K562 (cell line): ENCODE data around the gene DLGAP5. TPM values are rescaled to one million over a fixed set of nuclear protein-coding genes. Genes with fewer than 3 reads are reported as not detected.
A peak's percentile ranks its signal among the peaks of the same experiment; 100 is the strongest.

Experiments
- ATAC-seq: fragments of 200-7000 bp; cut with Tn5 transposase; 3 replicates; pipeline ENCODE4 v1.9.1; 2020; ENCODE audit warnings: moderate library complexity
- BruUV-seq: library from RNA; stranded (reverse); fragments of 400-500 nt; replicated peaks from 2 replicates; lab custom pipeline; 2021; lab: Mats Ljungman, UMichigan
- CTCF ChIA-PET: fragments of 300-600 bp; formaldehyde crosslinking; extraction: SDS; loops from one replicate; lab custom pipeline; 2021; ENCODE audit warnings: low intra/inter-chr PET ratio; lab: Yijun Ruan, JAX
- POLR2A ChIA-PET: fragments of 300-600, 350-650 bp; sonication (Branson Sonifier 250); formaldehyde crosslinking; extraction: SDS; loops from one replicate; lab custom pipeline; 2021; ENCODE audit warnings: antibody characterized with exemption, inconsistent platforms; lab: Yijun Ruan, JAX
- DNase-seq, 4 experiments: peaks; one replicate each; pipeline versions ENCODE4 v3.0.0 to v3.0.0-alpha.2; 2011 to 2018; ENCODE audit warnings: low spot score in 3 of 4, mixed read lengths in 3 of 4; ENCODE audit errors: extremely low read depth in 1 of 4
- FAIRE-seq: peaks from 2 replicates; lab custom pipeline; 2011; peaks lifted over from hg19 to GRCh38; lab: Jason Lieb, UNC
- H2AFZ ChIP-seq: 2 replicates; pipeline ENCODE4 v1.6.0; 2011; ENCODE audit warnings: low read depth, low read length, control low read depth, inconsistent platforms
- H3K27ac ChIP-seq: fragments of 200-600 bp; 3 replicates; pipeline ENCODE4 v1.8.0; 2011; ENCODE audit warnings: low read depth, mild to moderate bottlenecking, control low read depth, inconsistent platforms, low read length, moderate library complexity, mixed read lengths; ENCODE audit errors: extremely low read depth
- H3K27me3 ChIP-seq, 2 experiments: fragments of 300-600 bp in 1 of 2; 2 replicates in 1 of 2; 3 replicates in 1 of 2; pipeline versions ENCODE4 v1.6.0 to v1.8.0; 2011; ENCODE audit warnings: inconsistent platforms in 2 of 2, low read length in 2 of 2, mild to moderate bottlenecking in 1 of 2, mixed read lengths in 1 of 2, moderate library complexity in 1 of 2; ENCODE audit not compliant: control insufficient read depth in 2 of 2, insufficient read depth in 2 of 2
- H3K36me3 ChIP-seq: fragments of 300-600 bp; 3 replicates; pipeline ENCODE4 v1.8.0; 2011; ENCODE audit warnings: mild to moderate bottlenecking, low read length, inconsistent platforms; ENCODE audit not compliant: control insufficient read depth, insufficient read depth
- H3K4me1 ChIP-seq, 2 experiments: fragments of 200-600 bp in 1 of 2; replicated peaks in 1 of 2; 2 replicates in 1 of 2; 3 replicates in 1 of 2; pipeline versions ENCODE4 v1.5.1 to v1.8.0; 2011; ENCODE audit warnings: inconsistent platforms in 2 of 2, low read length in 2 of 2, mild to moderate bottlenecking in 1 of 2, mixed read lengths in 1 of 2, moderate library complexity in 1 of 2; ENCODE audit not compliant: control insufficient read depth in 2 of 2, insufficient read depth in 2 of 2
- H3K4me2 ChIP-seq: 2 replicates; pipeline ENCODE4 v1.6.1; 2011; ENCODE audit warnings: low read length, control low read depth, inconsistent platforms, mixed read lengths; ENCODE audit not compliant: insufficient read depth
- H3K4me3 ChIP-seq: fragments of 200-600 bp; sonication (generic), shearing (Covaris generic); 2 replicates; pipeline ENCODE4 v1.5.1; 2016; ENCODE audit warnings: control low read depth, inconsistent platforms
- H3K79me2 ChIP-seq: fragments of 200-600 bp; 3 replicates; pipeline ENCODE4 v1.8.0; 2011; ENCODE audit warnings: low read length, inconsistent platforms; ENCODE audit not compliant: control insufficient read depth, insufficient read depth
- H3K9ac ChIP-seq, 2 experiments: 2 replicates each; pipeline versions ENCODE4 v1.6.0 to v1.6.1; 2011; ENCODE audit warnings: low read depth in 2 of 2, low read length in 2 of 2, control low read depth in 1 of 2, inconsistent platforms in 1 of 2, mild to moderate bottlenecking in 1 of 2, mixed read lengths in 1 of 2; ENCODE audit not compliant: insufficient read depth in 1 of 2
- H3K9me1 ChIP-seq: one replicate; pipeline ENCODE4 v1.6.0; 2011; ENCODE audit warnings: inconsistent platforms, mild to moderate bottlenecking, low read length, moderate library complexity; ENCODE audit not compliant: control insufficient read depth, insufficient read depth
- H3K9me3 ChIP-seq: replicated peaks from 2 replicates; pipeline ENCODE4 v1.5.1; 2011; ENCODE audit warnings: low read depth, low read length, inconsistent platforms; ENCODE audit not compliant: control insufficient read depth, insufficient read depth
- H4K20me1 ChIP-seq: replicated peaks from 2 replicates; pipeline ENCODE4 v1.6.1; 2011; ENCODE audit warnings: low read length, inconsistent platforms, mixed read lengths; ENCODE audit not compliant: control insufficient read depth, insufficient read depth
- CREB5 ChIP-seq: fragments of 250-450 bp; sonication (Bioruptor Pico); IDR thresholded peaks from 2 replicates; pipeline ENCODE4 v1.5.0; 2020; ENCODE audit warnings: mild to moderate bottlenecking
- E2F6 ChIP-seq, 2 experiments: IDR thresholded peaks; 2 replicates each; pipeline ENCODE4 v1.6.1; 2011; ENCODE audit warnings: borderline replicate concordance in 1 of 2, control low read depth in 1 of 2, low read depth in 1 of 2, low read length in 1 of 2, mild to moderate bottlenecking in 1 of 2, mixed read lengths in 1 of 2, moderate library complexity in 1 of 2; ENCODE audit not compliant: insufficient read depth in 1 of 2, insufficient read length in 1 of 2, poor library complexity in 1 of 2, severe bottlenecking in 1 of 2; ENCODE audit errors: extremely low read depth in 1 of 2
- L3MBTL2 ChIP-seq: fragments of 450-650 bp; IDR thresholded peaks from 2 replicates; pipeline ENCODE4 v1.6.1; 2016; ENCODE audit warnings: mild to moderate bottlenecking, moderate library complexity
- RBBP5 ChIP-seq: fragments of 200-600 bp; sonication (generic); IDR thresholded peaks from 2 replicates; pipeline ENCODE4 v1.6.1; 2012; ENCODE audit warnings: borderline replicate concordance, mild to moderate bottlenecking, low read length, control low read depth, inconsistent platforms; ENCODE audit not compliant: insufficient read depth, poor library complexity, severe bottlenecking
- TCF7L2 ChIP-seq: fragments of 150-350 bp; IDR thresholded peaks from 2 replicates; pipeline ENCODE4 v1.6.1; 2016; ENCODE audit warnings: low read depth, mild to moderate bottlenecking, low read length, moderate library complexity
- ZC3H4 ChIP-seq: sonication (generic); formaldehyde crosslinking; IDR thresholded peaks from 2 replicates; pipeline ENCODE4 v1.9.0; 2021; ENCODE audit warnings: missing genetic modification reagents, borderline replicate concordance
- WGBS: fragments of 100-300 bp; shearing (Covaris generic); methylation state at CpG from one replicate; pipeline ENCODE4 v1.1.6; 2016; ENCODE audit warnings: low coverage, mixed read lengths; ENCODE audit not compliant: insufficient coverage; ENCODE audit errors: missing lambda C conversion rate; 5-methylcytosine and 5-hydroxymethylcytosine counted together
- in situ Hi-C: fragments of 300-500 bp; cut with MboI; formaldehyde crosslinking; loops from 4 replicates; pipeline ENCODE4 v1.15.0; 2018; ENCODE audit warnings: inconsistent platforms, mixed read lengths
- intact Hi-C: fragments of 100-400 bp; cut with micrococcal nuclease; formaldehyde crosslinking; loops from 2 replicates; pipeline ENCODE4 v1.14.2; 2022
- polyA plus RNA-seq, 8 experiments: library from polyadenylated mRNA; depleted of rRNA in 4 of 8; stranded (reverse) in 5 of 8; unstranded in 3 of 8; fragments of >200 nt; fragmentation: Nextera tagmentation in 2 of 8; fragmentation: Illumina TruSeq in 1 of 8; extraction: Ambion mirVana in 2 of 8; extraction: Trizol in 1 of 8; gene quantifications; 2 replicates each; pipeline versions ENCODE4 v1.2.1 to v1.2.3, GENCODE V29; 2011 to 2014; ENCODE audit warnings: inconsistent platforms in 1 of 8, missing spikeins in 1 of 8
- total RNA-seq, 7 experiments: library from RNA; depleted of rRNA in 6 of 7; stranded (reverse); fragments of >200 nt in 6 of 7; fragmentation: Illumina TruSeq in 2 of 7; extraction: Trizol in 2 of 7; gene quantifications; 2 replicates each; pipeline versions ENCODE4 v1.2.1 to v1.2.3, GENCODE V29; 2011 to 2021; ENCODE audit warnings: low replicate concordance in 1 of 7

Gene DLGAP5
- total and polyA plus RNA-seq, 9 of the 15 experiments (the other 6 are each of a cell fraction or from before 2014, with no cell fraction given), result 39.1 to 80.0 (median 59.9) TPM

- no peaks in the 10 kb centered on the region for H4K20me1 ChIP-seq
- no peak for TF ChIP-seq CREB5 (CRISPR knock-in tag)
- TF ChIP-seq, all 486 proteins: peak for 0
- FAIRE-seq, result no peak
- no peak overlapping the region for H3K27ac ChIP-seq
- peaks cover 0 to 13% of the 10 kb centered on the region in 2 experiments; a peak in 2 of 5 replicates for H3K4me1 ChIP-seq
- no peak for DNase-seq
- H3K36me3 ChIP-seq, result no peaks in the 10 kb centered on the region
- H3K79me2 ChIP-seq, result no peaks in the 10 kb centered on the region
- no peaks in the 10 kb centered on the region for H3K27me3 ChIP-seq
- ChIA-PET POLR2A (no interaction called here), CTCF (no interaction called here)
- H3K9ac ChIP-seq, result no peak overlapping the region; a peak in 1 of 4 replicates
- no peak for ATAC-seq
- BruUV-seq, result no TSS peak
- intact Hi-C loops, result loop anchor here (5.0 kb wide), 1 partner anchor 43 kb away; no protein-coding TSS in a partner anchor
- H3K4me2 ChIP-seq, result no peak overlapping the region
- WGBS, result 95% methylated on average over 6 of the region's 10 CpGs
- no peak overlapping the region for H2AFZ ChIP-seq
- H3K4me3 ChIP-seq, result no peak overlapping the region
- no peaks in the 10 kb centered on the region for H3K9me1 ChIP-seq
- H3K9me3 ChIP-seq, result no peaks in the 10 kb centered on the region
- in situ Hi-C loops, result no loop called here
These were observed 61.2 kb downstream of the DLGAP5 start for GRCh38 chr14:55130196-55130550.

- in situ Hi-C loops, result no loop called here
- ChIA-PET POLR2A (no interaction called here), CTCF (no interaction called here)
- DNase-seq (peak in 2 of 4 experiments; percentile 17 to 18), FAIRE-seq (no peak), ATAC-seq (peak; percentile 41)
- 44% methylated on average over 23 of the region's 53 CpGs for WGBS
- intact Hi-C loops, result loop anchor here (5.0 kb wide), 1 partner anchor 42 kb away; no protein-coding TSS in a partner anchor
- Histone ChIP-seq H3K9me3 (no peaks in the 10 kb centered on the region), H3K9ac (peak overlapping the region; percentile 25 to 85; a peak in 3 of 4 replicates), H4K20me1 (no peaks in the 10 kb centered on the region), H3K4me3 (peak overlapping the region; percentile 45), H3K27me3 (no peaks in the 10 kb centered on the region), H3K9me1 (no peaks in the 10 kb centered on the region), H2AFZ (peak overlapping the region; percentile 59), H3K4me2 (peak overlapping the region; percentile 32; the same call in 1 of the 2 replicates), H3K4me1 (peaks cover 0 to 13% of the 10 kb centered on the region in 2 experiments; a peak in 3 of 5 replicates), H3K27ac (no peak overlapping the region), H3K36me3 (no peaks in the 10 kb centered on the region), H3K79me2 (no peaks in the 10 kb centered on the region)
- no TSS peak for BruUV-seq
- TF ChIP-seq E2F6 (IDR thresholded peaks at IDR 0.05; ENCODE audit: borderline replicate concordance in 1 of 2, extremely low read depth in 1 of 2, insufficient read depth in 1 of 2, insufficient read length in 1 of 2, low read depth in 1 of 2, low read length in 1 of 2, poor library complexity in 1 of 2, severe bottlenecking in 1 of 2) (peak in 1 of 2 experiments; percentile 19), L3MBTL2 (peak; percentile 38; the same call in 1 of the 2 replicates), TCF7L2 (no peak), RBBP5 (peak; percentile 22), ZC3H4 (CRISPR knock-in tag) (no peak)
These were observed 61.8 kb downstream of the DLGAP5 start for GRCh38 chr14:55129428-55130195.
